NCI-H1092 treated with DMSO at 0.1 percent for 48 hours (cell line): ENCODE measurements around the gene TMEM19.
"Not testable (repeated sequence)": the region's sequence is repeated elsewhere in the genome, so short reads cannot be mapped to it uniquely, and the experiment has no call there.

Experiments
- DNase-seq: peaks from one replicate; lab custom pipeline; 2025; lab: John Stamatoyannopoulos, UW

TMEM19 gene

GRCh38 chr12:71665090-71665463, 20.8 kb upstream of the TMEM19 start:
- DNase-seq, result no peak

GRCh38 chr12:71666259-71666658, 19.6 kb upstream of the TMEM19 start:
- no peak for DNase-seq

- DNase-seq, result no peak
These were observed 14.6 kb upstream of the TMEM19 start for GRCh38 chr12:71671311-71671710.

- peak; percentile 39 for DNase-seq
These were observed 14.1 kb upstream of the TMEM19 start for GRCh38 chr12:71671816-71672215.

- DNase-seq, result no peak
These were observed 3.4 kb upstream of the TMEM19 start for GRCh38 chr12:71682466-71682865.

- no peak for DNase-seq
These were observed 2.2 kb upstream of the TMEM19 start for GRCh38 chr12:71683633-71684032.

- DNase-seq, result no peak
These were observed 1.8 kb upstream of the TMEM19 start for GRCh38 chr12:71684081-71684480.

- no peak for DNase-seq
These were observed 473 bp upstream of the TMEM19 start for GRCh38 chr12:71685312-71685906.

- peak; percentile 60 for DNase-seq
These were observed 760 bp downstream of the TMEM19 start for GRCh38 chr12:71686658-71687025.

GRCh38 chr12:71687172-71687571, 1.3 kb downstream of the TMEM19 start:
- DNase-seq, result not testable (repeated sequence)

- no peak for DNase-seq
These were observed 3.2 kb downstream of the TMEM19 start for GRCh38 chr12:71688961-71689570.

- DNase-seq, result peak; percentile 24
These were observed 5.7 kb downstream of the TMEM19 start for GRCh38 chr12:71691504-71692129.

GRCh38 chr12:71693126-71693525, 7.2 kb downstream of the TMEM19 start:
- DNase-seq, result no peak

GRCh38 chr12:71693651-71694050, 7.8 kb downstream of the TMEM19 start:
- not testable (repeated sequence) for DNase-seq

- no peak for DNase-seq
These were observed 8.4 kb downstream of the TMEM19 start for GRCh38 chr12:71694099-71694820.

GRCh38 chr12:71695782-71696181, 9.9 kb downstream of the TMEM19 start:
- DNase-seq, result no peak

- not testable (repeated sequence) for DNase-seq
These were observed 16.3 kb downstream of the TMEM19 start for GRCh38 chr12:71702181-71702580.

GRCh38 chr12:71702590-71702989, 16.7 kb downstream of the TMEM19 start:
- no peak for DNase-seq

GRCh38 chr12:71703206-71703605, 17.3 kb downstream of the TMEM19 start:
- DNase-seq, result no peak

- DNase-seq, result no peak
These were observed 19.0 kb downstream of the TMEM19 start for GRCh38 chr12:71704920-71705319.

- no peak for DNase-seq
These were observed 22.8 kb downstream of the TMEM19 start for GRCh38 chr12:71708658-71709057.

GRCh38 chr12:71710276-71711125, 24.6 kb downstream of the TMEM19 start:
- no peak for DNase-seq
